ENCODE measurements around the gene DNAJB12.

DNAJB12 gene

DNA sequence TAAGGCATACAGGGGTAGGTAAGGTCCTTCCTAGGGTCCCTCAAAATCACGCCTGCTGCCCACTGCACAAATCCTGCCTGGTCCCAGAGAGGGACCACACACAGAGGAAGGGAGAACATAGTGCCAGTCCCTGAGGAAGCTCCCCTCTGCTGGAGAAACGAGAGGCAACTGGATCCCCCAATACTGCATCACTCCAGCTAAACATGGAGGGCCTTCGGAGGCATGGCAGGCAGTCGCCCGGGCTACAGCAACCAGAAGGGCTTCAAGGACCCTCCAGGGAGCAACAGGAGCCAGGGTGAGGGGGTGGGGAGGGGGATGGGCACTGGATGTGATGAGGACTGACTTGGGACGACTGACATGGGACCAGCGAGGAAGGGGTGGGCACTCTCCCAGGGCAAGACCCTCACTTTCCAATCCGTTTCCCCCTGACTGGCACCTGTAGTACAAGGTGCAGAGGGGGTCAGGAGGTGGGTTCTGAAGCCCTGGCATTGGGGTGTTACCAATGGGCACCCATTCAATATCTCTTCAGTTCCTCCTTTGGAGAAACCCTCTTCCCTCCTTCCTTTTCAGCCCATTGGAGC lies 59.3 kb downstream of the DNAJB12 start:
- no peak for DNase-seq (ENCODE audit: low read depth in 2 of 2)

DNA sequence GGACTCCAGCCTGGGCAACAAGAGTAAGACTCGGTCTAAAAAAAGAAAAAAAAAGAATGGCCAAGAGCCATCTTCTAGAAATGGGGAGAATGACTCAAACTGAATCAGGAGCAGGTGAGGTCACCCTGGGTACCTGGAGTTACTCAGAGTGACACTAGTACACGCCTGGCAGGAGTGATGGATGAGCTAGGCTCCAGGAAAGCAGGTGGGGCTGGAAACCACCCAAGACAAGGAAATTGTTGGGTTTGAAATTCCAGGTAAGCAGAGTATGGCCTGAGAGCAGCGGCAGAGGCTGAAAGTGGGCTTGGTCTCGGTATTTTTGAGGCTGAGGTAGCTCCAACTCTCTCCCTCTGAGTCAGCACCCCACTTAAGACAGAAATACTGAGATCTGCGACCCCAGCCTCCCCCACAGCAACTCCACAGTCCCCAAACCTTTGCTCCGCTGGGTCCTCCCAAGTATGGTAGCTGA lies 62.5 kb downstream of the DNAJB12 start:
- DNase-seq (ENCODE audit: low read depth in 2 of 2) = peak; percentile 70 to 76

DNA sequence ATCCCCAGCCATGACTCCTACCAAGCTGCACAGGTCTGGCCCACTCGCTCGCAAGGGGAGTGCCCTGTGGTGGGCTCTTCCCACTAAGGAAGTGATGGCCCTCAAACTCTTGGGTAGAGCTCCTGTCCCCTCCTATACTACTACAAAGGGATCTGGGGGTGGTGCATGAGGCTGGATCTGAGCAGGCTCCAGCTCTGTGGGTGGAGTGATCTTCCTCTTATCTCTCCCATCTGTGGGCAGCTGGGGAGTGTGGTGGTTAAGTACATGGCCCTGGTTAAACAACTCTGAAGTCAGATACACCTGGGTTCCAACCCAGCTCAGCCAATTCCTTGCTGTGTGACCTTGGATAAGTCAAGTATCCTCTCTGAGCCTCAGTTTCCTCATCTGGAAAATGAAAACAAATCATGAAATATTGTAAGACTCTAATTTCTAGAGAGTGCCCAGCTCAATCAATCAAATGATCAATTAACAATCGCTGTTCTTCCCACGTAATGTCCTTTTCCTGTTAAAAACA lies 63.6 kb downstream of the DNAJB12 start:
- DNase-seq (ENCODE audit: low read depth in 2 of 2) = no peak

DNA sequence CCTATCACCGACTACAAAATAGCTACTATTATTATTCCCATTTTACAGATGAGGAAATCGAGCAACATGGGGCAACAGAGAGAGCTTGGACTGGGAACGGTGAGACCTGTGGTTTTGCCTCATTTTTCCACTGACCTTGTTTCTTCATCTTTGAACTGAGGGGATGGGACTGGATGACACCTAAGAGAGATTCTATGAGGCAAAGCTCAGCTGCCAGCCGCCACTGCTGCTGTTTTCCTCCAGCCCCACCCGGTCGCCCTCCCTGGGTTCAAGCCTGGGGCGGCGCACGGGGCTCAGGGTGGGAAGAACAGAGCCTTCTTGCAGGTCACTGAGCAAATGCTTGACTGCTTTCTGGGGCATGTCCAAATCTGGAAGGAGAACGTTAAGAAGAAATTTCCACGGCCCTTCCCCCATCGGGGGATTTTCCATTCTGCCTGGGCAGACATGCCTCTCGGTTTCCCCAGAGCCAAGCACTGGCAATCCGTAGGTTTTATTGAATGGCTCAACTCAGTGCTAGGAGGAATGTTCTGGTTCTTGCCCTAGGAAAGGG lies 68.7 kb downstream of the DNAJB12 start:
- no peak for DNase-seq (ENCODE audit: low read depth in 2 of 2)

DNA sequence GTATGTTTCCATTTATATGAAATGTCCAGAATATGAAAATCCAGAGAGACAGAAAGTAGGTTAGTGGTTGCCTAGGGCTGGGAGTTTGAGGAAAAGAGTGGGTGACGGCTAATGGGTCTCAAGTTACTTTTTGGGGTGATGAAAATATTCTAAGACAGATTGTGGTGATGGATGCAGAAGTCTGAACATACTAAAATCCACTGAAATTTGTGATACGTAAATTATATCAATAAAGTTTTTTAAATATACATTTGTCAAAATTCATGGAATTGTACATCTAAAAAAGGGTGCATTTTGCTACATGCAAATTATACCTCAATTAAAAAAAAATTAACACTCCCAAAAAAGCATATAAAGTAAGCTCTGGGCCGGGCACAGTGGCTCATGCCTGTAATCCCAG lies 71.6 kb downstream of the DNAJB12 start:
- no peak for DNase-seq (ENCODE audit: low read depth in 2 of 2)

All from stimulated activated CD8-positive, alpha-beta memory T cell treated with anti-CD3 and anti-CD28 coated beads, Interleukin-15, amount 100 ng/mL, for 48 hours (primary cell).